ENCODE measurements around the gene CD82.

DNA sequence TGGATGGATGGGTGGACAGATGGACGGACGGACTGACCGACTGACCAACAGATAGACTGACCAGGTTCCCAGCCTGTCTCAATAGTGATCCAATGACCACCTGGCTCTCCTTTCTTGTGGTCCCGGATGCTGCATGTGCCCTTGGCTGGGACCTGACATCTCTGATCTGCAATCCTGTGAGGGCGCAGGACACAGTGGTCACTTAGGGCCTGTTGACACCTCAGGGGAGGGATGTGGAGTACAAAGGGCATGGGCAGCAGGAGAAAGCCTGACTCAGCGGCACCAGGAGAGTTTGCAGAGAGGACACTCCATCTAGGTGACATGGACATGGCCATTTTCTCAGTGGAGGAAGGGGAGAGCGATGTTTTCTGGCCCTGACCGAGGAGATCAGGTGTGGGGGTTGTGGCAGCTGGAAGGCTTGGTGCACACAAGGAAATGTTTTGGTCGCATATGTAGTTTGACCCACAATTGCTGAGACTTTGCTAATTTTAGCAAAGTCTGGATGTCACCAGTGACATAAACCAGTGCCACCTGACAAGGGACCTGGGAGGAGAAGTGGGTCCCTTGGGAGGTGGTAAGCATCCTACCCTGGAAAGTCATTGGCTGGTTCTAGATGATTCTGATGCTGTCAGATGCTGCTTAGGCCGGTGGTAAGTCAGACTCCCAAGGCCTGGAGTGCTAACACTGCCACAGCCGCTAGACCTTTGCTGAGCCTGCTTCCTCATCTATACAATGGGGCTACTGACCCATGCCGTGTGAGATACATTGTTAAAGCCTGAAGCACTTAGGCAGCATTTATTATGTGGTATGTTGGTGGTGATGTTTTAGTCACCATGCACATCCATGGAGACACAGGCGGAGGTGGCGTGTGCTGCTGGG is 50.7 kb downstream of the CD82 start:
- TF ChIP-seq, protein P1, sequence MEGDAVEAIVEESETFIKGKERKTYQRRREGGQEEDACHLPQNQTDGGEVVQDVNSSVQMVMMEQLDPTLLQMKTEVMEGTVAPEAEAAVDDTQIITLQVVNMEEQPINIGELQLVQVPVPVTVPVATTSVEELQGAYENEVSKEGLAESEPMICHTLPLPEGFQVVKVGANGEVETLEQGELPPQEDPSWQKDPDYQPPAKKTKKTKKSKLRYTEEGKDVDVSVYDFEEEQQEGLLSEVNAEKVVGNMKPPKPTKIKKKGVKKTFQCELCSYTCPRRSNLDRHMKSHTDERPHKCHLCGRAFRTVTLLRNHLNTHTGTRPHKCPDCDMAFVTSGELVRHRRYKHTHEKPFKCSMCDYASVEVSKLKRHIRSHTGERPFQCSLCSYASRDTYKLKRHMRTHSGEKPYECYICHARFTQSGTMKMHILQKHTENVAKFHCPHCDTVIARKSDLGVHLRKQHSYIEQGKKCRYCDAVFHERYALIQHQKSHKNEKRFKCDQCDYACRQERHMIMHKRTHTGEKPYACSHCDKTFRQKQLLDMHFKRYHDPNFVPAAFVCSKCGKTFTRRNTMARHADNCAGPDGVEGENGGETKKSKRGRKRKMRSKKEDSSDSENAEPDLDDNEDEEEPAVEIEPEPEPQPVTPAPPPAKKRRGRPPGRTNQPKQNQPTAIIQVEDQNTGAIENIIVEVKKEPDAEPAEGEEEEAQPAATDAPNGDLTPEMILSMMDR (IDR thresholded peaks at IDR 0.05; ENCODE audit: poor library complexity, severe bottlenecking) = no peak
- TF ChIP-seq POLR2AphosphoS5 (IDR thresholded peaks at IDR 0.05) = no peak
- no peak for TF ChIP-seq EP300 (conservative IDR thresholded peaks at IDR 0.05; ENCODE audit: poor library complexity, severe bottlenecking)
- no peak for TF ChIP-seq RAD21 (conservative IDR thresholded peaks at IDR 0.05)
- TF ChIP-seq, protein P2, sequence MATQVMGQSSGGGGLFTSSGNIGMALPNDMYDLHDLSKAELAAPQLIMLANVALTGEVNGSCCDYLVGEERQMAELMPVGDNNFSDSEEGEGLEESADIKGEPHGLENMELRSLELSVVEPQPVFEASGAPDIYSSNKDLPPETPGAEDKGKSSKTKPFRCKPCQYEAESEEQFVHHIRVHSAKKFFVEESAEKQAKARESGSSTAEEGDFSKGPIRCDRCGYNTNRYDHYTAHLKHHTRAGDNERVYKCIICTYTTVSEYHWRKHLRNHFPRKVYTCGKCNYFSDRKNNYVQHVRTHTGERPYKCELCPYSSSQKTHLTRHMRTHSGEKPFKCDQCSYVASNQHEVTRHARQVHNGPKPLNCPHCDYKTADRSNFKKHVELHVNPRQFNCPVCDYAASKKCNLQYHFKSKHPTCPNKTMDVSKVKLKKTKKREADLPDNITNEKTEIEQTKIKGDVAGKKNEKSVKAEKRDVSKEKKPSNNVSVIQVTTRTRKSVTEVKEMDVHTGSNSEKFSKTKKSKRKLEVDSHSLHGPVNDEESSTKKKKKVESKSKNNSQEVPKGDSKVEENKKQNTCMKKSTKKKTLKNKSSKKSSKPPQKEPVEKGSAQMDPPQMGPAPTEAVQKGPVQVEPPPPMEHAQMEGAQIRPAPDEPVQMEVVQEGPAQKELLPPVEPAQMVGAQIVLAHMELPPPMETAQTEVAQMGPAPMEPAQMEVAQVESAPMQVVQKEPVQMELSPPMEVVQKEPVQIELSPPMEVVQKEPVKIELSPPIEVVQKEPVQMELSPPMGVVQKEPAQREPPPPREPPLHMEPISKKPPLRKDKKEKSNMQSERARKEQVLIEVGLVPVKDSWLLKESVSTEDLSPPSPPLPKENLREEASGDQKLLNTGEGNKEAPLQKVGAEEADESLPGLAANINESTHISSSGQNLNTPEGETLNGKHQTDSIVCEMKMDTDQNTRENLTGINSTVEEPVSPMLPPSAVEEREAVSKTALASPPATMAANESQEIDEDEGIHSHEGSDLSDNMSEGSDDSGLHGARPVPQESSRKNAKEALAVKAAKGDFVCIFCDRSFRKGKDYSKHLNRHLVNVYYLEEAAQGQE (IDR thresholded peaks at IDR 0.05; ENCODE audit: borderline replicate concordance) = no peak
- TF ChIP-seq TAF1 (IDR thresholded peaks at IDR 0.05; ENCODE audit: low read depth) = no peak
- TF ChIP-seq EZH2 (IDR thresholded peaks at IDR 0.05; ENCODE audit: borderline replicate concordance, insufficient read depth, low read length, poor library complexity, severe bottlenecking) = no peak

Data from neural cell (in vitro differentiated cells).